ENCODE results near the gene RALGAPA2.

DNA sequence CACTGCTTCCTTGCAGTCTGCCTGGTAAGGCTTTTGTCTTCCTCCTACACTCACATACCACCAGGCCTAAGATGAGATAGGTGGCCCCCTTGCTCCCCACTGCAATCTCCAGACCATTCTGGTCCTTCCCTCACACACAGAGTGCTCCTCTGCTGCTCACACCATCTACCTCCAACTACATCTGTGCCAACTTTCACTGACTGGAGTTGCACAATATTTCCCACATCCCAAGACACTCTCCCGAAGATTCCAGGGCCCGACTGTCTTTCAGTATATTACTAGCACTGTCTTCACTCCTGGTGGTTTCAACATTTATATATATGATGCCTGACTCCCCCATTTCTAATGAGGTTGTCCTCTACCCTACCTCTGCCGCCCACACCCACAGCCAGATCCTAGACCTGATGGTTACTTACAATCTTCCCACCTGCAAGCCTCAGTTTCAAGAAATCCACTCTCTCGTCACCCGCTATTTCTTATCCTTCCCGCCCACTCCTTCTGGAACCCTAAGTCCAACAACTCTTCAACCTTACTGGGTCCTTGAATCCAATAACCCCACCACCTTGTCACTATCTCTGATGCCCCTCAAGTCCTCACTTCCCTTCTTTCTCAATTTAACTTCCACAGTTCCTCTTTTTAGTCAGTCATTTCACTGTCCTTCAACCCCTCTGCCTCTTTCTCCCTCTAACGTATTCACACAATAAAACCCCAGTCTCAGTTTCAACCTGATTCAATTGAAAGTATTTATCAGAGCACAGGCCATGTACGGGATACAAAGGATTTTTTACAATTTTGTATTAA is 21.6 kb downstream of the RALGAPA2 start:
- TF ChIP-seq POLR2AphosphoS5 (IDR thresholded peaks at IDR 0.05) (no peak), POLR2A (IDR thresholded peaks at IDR 0.05) (no peak), EP300 (IDR thresholded peaks at IDR 0.05) (no peak)
- TF ChIP-seq, protein P1, sequence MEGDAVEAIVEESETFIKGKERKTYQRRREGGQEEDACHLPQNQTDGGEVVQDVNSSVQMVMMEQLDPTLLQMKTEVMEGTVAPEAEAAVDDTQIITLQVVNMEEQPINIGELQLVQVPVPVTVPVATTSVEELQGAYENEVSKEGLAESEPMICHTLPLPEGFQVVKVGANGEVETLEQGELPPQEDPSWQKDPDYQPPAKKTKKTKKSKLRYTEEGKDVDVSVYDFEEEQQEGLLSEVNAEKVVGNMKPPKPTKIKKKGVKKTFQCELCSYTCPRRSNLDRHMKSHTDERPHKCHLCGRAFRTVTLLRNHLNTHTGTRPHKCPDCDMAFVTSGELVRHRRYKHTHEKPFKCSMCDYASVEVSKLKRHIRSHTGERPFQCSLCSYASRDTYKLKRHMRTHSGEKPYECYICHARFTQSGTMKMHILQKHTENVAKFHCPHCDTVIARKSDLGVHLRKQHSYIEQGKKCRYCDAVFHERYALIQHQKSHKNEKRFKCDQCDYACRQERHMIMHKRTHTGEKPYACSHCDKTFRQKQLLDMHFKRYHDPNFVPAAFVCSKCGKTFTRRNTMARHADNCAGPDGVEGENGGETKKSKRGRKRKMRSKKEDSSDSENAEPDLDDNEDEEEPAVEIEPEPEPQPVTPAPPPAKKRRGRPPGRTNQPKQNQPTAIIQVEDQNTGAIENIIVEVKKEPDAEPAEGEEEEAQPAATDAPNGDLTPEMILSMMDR (IDR thresholded peaks at IDR 0.05), result no peak
